Stimulated activated CD4-positive, alpha-beta T cell treated with anti-CD3 and anti-CD28 coated beads, Interleukin-12 subunit alpha, Interleukin-12 subunit beta, amount 100 ng/mL, for 24 hours (primary cell): Measurements from ENCODE around the gene CRYBB1.

ENCODE experiments used
- DNase-seq, 2 experiments: peaks; one replicate each; pipeline ENCODE4 v3.0.0-alpha.2; 2020; ENCODE audit warnings: low read depth in 2 of 2

CRYBB1 gene

DNA sequence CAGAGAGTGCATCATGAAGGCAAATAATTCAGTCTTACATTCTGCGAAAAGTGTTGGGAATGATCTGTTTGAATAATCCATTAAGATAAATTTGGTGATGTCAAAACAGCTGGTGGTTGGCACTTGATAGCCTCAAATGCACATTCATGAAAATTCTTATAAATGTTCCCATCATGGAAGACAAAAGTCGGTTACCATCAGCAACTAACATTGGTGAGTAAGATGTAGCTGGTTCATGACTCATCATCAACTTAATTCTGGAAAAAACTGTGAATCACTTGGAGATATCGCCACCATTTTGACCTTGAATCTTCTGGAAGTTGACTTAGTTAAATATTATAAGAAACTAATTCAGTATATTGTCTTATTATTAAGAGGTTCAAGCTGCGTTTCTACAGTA, 11.2 kb downstream of the CRYBB1 start:
- DNase-seq, result no peak

DNA sequence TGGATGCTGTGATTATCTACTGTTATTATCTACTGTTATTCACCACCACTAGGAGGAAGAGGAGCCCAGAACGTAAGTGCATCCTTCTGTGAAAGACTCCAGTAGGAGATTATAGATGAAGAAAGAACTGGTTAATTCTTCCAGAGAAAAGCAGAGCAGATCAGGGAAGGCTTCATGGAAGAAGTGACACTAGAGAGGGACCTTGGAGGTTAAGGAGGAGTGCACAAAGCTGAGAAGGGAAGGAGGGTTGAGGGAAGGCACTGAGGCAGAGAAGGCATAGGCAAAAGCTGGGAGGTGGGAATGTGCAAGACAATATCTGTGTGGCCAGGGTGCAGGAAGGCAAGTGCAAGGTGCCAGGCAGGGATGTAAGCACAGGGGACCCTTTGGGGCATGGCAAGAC, 13.5 kb downstream of the CRYBB1 start:
- no peak for DNase-seq

DNA sequence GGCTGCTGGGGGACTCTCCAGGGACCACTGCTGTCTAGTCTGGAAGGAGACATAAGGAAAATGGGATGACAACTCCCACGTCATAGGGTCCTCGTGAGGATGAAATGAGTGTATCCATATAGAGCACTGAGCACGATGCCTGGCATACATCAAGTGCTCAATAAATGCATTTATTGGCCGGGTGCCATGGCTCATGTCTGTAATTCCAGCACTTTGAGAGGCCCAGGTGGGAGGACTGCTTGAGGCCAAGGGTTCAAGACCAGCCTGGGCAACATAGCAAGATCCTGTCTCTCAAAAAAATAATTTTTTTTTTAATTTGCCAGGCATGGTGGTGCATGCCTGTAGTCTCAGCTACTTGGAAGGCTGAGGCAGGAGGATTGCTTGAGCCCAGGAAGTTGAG, 15.7 kb downstream of the CRYBB1 start:
- DNase-seq, result no peak

DNA sequence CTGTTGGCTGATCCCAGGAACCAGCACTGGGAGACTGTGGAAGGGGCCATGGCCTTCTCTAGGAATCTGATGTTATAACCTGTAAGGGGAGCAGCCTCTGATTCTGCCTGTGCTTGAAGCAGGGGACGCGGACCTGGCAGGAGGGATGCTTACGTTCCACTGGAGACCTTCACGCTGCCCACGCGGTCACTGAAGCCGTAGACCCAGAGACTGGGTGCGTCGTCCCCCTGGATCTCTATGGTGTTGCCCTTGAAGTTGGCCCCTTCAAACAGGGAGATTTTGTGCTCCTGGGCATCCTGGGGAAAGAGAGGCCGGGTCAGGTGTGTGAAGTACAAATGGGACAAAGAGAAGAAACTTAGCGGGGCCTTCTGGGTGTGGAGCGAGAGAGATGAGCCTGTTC, 16.1 kb downstream of the CRYBB1 start:
- no peak for DNase-seq

DNA sequence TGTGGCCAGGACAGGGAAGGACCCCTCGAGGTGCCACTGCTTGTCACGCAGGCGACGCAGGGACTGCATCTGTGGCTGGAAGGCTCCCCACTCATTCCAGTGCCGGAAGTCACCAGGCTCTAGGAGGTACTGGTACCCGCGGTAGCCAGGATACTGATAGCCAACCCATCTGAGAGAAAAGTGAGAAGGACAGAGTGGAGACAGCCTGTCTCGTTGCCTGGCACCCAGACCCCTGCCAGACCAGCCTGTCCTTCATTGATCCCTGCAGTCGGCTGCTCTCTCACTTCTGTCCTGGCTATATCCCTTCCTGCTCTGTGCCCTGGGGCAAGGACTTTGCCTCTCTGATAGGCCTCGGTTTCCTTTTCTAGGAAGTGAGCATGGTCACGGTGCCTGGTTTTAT, 18.3 kb downstream of the CRYBB1 start:
- no peak for DNase-seq

DNA sequence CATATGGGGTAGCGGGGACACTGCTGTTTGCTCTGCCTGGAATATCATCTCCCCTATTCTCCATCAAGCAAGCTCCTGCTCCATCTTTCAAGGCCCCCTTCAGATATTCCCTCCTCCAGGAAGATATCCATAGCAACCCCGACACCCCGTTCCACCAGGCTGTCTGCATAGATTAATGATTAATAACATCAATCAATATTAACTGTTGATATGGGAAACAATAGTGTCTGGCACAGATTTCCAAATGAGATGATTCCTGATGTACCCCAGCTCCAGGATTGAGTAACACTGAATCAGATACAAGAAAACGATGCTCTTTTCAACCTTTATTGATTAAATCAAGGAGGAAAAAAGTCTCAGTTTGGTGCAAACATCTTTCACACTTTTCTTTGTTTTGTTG, 20.3 kb downstream of the CRYBB1 start:
- DNase-seq, result no peak

DNA sequence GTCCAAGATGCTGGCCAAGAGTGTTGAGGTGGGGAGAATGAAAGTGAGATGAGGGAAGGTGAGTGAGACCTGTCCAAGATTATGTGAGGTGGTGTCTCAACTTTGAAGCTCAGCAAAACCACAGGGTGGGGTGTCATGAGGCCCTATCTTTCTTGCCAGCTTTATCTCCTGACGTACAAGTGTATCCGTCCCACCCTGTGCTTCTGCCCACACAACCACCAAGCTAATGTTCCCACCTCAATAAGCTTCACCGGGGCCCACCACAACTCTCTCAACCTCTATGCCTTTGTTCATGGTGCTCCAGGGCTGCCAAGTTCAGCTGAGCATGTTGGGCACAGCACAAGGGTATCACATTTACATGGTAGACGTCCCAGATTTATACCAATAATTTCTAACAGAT, 20.8 kb downstream of the CRYBB1 start:
- no peak for DNase-seq

DNA sequence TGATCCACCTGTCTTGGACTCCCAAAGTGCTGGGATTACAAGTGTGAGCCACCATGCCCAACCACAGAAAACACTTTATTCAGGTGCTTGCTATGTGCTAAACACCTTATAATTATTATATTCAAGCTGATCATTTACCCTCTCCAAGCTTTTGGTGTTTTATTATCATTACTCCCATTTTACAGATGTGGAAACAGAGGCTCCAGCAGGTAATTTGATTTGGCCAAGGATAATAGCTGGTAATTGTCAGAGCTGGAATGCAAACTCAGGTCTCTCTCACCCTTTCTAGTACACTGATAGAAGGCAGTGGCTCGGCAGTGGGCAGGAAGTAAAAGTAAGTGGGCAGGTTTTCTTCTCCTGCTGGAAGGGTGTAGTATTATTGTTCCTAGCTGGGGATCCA, 24.1 kb downstream of the CRYBB1 start:
- DNase-seq, result no peak

DNA sequence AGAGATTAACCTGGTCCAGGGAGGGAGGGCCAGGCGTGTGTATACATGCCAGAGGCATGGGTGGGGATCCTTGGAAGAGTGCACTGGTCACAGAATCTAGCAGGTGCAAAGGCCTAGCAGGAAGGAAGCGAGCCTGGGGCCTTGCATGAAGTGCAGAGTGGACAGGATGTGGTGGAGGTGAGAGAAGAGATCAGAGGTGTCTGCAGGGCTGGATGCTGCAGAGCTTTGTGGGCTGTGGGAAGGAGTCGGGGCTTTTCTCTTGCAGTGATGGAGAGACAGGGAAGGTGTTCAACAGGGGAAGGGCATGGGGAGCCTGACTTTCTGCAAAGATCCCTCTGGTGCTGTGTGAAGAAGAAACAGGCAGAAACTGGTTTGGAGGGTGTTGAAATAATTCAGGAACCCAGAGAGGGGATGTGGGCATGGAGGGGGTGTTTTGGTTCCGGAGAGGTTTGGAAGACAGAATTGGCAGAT, 25.4 kb downstream of the CRYBB1 start:
- DNase-seq, result peak in 1 of 2 experiments; percentile 26

DNA sequence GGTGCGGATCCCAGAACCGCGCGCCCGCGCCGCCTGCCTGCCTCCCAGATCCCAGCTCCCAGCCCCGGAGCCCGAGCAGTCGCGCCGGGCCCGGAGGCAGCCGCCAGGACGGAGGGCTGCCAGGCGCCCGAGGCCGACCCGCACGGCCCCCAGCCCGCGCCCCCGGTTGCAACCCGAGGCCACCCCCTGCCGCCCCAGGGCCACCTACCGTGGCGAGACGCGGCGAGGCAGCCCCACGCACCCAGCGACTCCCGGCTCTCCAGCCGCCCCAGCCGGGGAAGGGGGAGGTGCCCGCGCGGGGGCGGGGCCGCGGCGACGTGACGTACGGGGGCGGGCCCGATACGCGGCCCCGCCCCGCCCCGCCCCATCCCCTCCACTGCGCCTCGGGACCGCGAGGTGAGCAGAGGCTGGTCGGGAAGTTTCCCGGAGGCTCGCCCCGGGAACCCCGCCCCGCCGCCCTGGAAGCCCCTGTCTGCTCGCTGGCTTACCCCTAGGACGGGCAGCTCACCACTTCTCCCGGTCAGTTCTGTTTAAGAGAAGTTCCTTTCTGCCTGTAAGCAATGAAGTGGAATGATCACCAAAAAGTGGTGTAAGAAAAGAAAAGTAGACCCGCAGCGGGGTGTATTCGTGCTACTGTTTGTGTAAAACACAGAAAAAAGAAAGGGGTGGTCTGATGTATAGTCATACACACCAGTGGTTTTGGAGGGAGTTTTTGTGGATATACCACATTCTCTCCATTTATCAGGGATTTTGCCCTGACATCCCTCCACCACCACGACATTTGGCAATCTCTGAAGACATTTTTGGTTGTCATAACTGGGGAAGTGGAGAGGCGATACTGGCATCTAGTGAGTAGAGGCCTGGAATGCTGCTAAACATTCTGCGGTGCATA, 27.7 kb downstream of the CRYBB1 start, which contains the start of gene TPST2:
TPST2 (minus strand) TSS at position 288 of the 892 bp plus-strand sequence. CDS start 48,502 bp downstream, outside the sequence.
- DNase-seq, result peak; percentile 60

DNA sequence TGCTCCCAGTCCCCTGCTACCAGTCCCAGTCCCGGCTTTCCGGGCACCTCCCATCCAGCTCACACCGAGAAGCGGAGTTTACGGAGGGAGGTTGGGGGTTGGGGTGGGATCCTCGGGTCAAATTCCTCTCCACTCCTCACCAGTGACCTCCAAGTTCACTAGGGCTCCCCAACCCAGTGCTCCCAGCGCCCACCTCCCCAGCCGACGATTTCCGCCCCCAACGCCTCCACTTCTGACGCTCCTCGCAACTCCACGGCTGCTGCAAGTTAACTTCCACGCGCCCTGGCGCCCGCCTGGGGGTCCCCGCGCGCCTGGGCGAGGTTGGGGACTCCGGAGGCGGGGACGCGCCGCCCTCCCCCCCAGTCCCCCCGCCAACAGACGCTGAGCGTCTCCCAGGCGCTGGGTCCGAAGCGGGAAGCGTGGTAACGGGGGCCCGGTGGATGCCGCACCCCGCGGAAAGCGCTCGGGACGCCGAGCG, 28.4 kb downstream of the CRYBB1 start:
- DNase-seq, result peak in 1 of 2 experiments; percentile 15

DNA sequence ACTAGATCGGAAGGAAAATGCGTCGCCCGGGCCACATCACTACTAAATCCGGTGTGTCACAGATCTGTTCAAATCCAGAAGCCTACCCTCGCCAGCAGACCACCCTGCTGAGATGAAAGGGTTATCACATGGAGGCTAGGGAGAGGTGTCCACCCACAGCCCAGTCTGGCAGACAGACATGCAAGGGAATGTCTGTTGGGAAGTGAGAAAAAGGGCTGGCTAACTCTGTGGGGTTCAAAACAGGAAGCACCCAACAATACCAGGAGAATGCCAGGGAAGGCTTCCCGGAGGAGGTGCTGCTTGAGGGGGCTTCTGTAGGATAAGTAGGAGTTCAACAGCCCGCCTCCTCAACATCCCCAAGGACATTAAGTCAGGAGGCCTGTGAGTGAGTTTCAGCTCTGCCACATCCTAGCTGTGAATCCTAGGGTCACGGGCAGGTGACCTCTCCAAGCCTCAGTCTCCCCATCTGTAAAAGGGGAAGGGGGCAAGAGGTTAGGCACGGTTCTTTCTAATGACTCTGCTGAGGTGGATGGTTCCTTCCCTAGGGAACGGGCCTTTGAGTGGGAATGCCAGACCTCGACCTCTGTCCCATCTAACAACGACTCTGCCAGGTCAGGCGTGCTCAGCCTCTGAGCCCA, 29.0 kb downstream of the CRYBB1 start:
- no peak for DNase-seq

DNA sequence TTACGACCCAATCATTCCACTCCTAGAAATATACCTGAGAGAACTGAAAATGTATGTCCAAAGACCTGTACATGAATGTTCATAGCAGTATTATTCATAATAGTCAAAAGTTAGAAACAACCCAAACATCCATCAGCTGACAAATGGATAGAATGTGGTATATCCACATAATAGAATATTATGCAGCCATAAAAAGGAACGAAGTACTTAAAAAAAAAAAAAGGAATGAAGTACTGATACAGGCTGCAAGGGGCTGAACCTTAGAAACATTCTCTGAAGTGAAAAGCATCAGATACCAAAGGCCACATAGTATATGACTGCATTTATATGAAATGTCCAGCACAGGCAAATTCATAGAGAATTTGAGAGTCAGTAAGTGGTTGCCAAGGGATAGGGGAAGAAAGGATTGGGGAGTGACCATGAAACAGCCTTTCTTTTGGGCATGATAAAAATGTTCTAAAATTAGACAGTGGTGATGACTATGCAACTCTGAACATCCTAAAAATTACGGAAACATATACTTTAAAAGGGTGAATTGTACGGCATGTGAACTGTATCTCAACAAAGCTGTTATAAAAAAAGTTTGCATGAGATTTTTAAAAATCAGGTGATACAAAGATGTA, 29.7 kb downstream of the CRYBB1 start:
- DNase-seq, result no peak

DNA sequence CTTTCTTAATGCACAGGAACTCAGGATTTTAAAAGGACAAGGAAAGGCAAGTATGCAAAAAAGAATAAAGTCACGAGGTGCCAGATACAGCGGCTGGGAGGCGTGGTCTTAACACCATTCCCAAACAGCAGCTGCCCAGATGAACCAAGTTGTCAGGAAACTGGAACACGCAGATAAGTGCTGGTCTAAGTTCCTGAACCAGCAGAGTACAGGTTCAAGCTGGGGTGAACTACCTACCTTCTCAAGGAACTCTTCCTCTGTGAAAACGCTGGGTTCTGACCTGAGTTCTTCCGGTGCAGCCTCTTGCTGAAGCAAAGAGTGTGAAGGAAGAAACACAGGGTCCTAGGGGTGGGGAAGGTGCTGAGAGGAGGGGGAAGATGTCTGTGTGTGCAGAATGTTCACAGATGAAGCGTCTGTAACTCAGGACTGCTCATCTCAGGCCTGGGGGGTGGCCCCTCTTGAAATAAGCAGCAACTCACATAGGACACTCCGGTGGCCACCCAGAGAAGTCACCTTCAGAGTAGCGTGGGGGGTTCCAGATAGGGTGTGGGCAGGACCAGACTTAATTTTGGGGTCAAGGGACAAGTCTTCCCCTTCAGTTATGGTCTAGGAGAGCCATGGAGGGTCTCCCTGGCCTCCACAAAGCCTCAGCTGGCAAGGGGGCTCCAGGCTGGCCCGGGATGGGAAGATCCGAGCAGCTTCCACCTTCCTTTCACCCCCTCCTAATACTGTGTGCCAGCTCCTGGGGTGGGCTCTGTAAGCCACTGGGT, 31.1 kb downstream of the CRYBB1 start:
- DNase-seq, result no peak

DNA sequence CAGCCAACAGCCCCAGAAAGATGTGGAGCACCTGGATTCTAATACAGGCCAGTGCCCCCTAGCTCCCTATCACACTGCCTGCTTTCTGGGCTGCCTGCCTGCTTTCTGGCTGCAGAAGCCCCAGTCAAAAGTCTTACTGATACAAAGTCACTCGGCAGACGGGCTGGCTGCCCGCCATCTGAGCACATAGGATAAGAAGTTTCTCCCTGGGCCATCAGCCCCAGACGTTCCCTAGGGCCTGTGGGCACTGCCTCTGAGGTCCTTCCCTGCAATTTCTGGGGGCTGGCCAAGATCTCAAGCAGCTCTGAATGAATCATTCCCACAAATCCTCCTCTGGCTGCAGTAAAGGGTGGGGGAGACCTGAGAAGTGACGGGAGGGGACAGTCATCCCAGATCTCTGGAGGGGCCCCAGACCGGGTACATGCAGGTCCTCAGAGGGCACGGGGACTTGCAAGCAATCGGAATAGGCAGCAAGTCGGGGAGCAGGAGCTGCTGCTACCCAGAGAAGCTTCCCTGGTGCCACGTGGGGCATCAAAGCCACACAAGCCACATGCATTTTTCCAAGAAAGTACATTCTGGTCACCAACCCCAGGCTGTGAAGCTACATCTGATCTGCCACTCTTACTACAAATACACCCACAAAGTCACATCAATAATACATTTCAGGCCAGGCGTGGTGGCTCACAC, 32.6 kb downstream of the CRYBB1 start:
- DNase-seq, result no peak

DNA sequence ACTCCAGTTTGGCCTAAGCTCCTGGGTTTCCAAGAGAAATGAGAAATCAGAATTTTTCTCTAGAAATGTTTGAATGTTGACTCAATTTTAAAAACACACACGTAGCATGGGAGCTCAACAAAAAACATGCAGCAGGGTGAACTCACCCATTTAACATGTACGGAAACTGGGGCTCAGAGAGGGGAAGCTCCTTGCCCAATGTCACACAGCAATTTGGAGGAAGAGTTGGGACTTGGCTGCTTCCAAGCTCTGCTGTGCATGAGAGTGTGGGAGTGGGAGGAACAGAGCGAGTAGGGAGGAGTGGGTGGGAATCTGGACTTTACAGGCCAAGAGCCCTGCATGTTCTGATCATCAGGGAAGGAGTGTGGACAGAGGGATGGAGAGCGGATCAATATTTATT, 33.8 kb downstream of the CRYBB1 start:
- DNase-seq, result no peak

DNA sequence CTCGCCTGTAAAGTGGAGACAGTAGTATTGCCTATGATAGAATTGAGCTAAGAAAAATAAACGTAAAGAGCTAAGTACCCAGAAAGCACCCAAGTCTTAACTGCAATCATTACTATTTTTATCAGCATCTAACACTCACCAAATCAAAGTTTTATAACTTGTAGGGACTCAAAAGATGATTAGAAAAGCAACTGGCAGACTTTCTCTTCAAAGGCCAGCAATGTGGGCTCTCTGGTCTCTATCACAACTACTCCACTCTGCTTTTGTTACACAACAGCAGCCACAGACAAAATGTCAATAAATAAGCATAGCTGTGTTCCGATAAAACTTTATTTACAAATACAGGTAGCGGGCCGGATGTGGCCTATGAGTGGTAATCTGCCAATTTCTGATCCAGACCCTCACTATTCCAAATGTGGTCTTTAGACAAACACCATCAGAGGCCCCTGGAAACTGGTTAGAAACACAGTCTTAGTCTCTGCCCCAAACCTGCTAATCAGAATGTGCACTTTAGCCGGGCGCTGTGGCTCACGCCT, 36.1 kb downstream of the CRYBB1 start:
- no peak for DNase-seq

DNA sequence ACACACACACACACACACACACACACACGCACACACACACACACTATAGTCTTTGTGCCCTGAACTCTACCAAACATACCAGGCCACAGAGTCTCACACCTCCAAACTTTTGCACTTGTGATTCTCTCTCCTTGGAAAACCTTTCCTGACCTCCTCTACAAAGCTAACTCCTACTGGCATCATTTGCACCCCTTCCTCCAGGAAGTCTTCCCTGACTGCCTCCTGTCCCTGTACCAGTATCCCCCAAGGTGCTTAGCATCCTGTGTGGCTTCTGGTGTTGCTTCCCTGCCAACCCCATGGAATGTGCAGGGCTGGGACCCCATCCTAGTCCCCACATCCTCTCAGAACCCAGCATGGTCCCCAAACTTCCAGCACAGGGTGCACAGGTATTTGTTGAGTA, 36.8 kb downstream of the CRYBB1 start:
- no peak for DNase-seq

DNA sequence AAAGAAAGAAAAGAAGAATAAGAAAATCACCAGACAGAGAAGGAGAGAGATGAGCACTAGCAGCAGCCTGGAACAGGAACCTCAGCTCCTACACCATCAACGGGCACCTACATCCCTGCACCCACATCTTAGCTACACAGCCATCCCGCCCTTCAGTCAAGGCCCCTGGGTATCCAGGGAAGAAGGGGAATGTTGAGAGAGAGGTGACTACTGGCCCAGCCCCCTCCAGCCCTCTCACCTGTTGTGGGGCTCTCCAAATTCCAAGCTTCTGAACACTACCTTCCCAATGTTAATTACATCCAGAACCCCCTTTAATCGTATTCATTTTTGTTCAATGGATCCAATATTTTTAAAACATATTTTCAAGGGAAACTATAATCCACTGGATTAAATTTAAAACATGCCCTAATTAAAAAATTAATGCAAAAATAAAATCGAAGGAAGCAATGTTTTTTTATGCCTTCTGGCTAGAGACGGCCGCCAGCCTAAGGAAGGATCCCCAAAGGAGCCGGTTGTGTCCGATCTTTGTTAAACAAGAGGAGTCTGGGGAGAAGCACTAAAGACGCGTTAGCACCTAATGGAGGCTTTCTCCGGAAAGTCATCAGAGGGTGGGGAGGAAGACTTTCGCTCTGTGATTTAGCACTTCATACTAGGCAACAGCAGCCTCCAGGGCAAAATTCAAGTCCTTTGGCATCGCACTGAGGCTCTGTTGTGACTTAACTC, 37.4 kb downstream of the CRYBB1 start:
- DNase-seq, result no peak

DNA sequence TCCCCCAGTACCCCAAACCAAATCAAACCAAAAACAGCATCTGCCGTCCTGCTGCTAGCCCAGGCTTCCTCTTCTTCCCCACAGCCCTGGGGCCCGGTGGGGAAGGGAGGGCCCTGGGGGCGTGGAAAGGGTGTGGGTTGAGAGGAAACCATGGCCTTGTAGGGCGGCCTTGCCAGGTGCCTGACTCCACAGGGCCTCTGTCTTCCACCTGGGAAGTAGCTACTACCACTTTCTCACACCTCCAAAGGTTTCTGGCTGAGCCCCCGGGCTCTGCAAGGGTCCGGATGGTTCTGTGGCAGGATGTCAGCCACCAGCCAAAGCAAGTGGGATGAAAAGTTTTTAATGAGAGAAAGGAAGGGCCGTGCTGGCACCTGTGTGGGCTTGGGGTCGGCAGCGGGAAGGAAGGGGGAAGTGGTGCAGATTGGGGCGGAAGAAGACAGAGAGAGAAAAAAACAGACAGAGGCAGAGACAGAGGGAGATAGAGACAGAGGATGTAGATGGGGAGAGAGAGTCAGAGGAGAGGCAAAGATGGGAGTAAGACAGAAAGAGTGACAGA, 38.4 kb downstream of the CRYBB1 start:
- DNase-seq, result peak in 1 of 2 experiments; percentile 46
